Mesothelial cell of epicardium (in vitro differentiated cells): ENCODE data around the gene NPTXR. TPM values are rescaled to one million over a fixed set of nuclear protein-coding genes. Genes with fewer than 3 reads are reported as not detected.
"Not testable (repeated sequence)": the region's sequence is repeated elsewhere in the genome, so short reads cannot be mapped to it uniquely, and the experiment has no call there.

Experiments
- DNase-seq, 2 experiments: peaks; one replicate each; pipeline ENCODE4 v3.0.0; 2021; ENCODE audit warnings: low spot score in 2 of 2; ENCODE audit not compliant: unreplicated experiment in 2 of 2
- H3K27ac Mint-ChIP-seq: 2 replicates; pipeline ENCODE4 v1.8.0; 2021; ENCODE audit warnings: mixed read lengths
- H3K27me3 Mint-ChIP-seq: 2 replicates; pipeline ENCODE4 v1.8.0; 2021; ENCODE audit warnings: low read depth, mixed read lengths
- H3K36me3 Mint-ChIP-seq: 2 replicates; pipeline ENCODE4 v1.8.0; 2021; ENCODE audit warnings: mixed read lengths
- H3K4me1 Mint-ChIP-seq: 2 replicates; pipeline ENCODE4 v1.8.0; 2021; ENCODE audit warnings: mixed read lengths
- H3K4me3 Mint-ChIP-seq: 2 replicates; pipeline ENCODE4 v1.8.0; 2021; ENCODE audit warnings: mild to moderate bottlenecking, moderate library complexity, mixed read lengths
- H3K9me3 Mint-ChIP-seq: 2 replicates; pipeline ENCODE4 v1.8.0; 2021; ENCODE audit warnings: mixed read lengths
- total RNA-seq: library from RNA; stranded (reverse); gene quantifications from 3 replicates; pipeline ENCODE4 v1.2.1, GENCODE V29; 2021
- TF ChIP-seq, protein P1 (sequence below): fragments of 200-600 bp; sonication (generic); IDR thresholded peaks from one replicate; pipeline ENCODE4 v1.5.0; 2021; ENCODE audit warnings: antibody characterized with exemption; ENCODE audit not compliant: unreplicated experiment

NPTXR gene
- total RNA-seq, 1 donor from 2014 or later, result 10.1 TPM

DNA sequence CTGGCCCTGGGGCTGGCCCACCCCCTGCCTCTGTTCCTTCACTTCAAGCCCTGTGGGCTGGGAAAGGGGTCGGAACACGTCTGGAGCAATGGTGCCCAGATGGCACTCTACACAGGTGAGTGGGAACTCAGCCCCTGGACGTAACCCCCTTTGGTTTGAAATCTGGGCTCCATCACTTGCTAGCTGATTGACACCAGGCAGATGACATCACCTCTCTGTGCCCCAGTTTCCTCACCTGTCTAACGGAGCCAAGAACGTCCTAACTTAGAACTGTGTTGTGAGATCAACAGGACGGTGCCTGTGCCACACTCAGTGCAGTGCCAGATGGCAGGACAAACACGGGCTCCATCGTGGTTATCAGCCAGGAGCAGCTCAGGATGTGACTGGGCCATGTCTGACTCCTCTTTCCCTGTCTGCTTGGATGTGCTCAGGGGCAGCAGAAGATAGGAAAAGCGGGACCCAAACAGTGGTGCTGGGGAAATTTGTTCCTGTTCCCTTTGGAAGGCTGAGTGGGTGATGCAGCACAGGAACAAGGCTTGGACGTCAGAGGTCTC lies 24.4 kb downstream of the NPTXR start:
- Mint-ChIP-seq H3K27me3 (peaks cover 53% of the 10 kb centered on the region), H3K27ac (no peak overlapping the region), H3K4me1 (no peaks in the 10 kb centered on the region), H3K36me3 (no peaks in the 10 kb centered on the region), H3K9me3 (no peaks in the 10 kb centered on the region), H3K4me3 (no peak overlapping the region)
- TF ChIP-seq, protein P1, sequence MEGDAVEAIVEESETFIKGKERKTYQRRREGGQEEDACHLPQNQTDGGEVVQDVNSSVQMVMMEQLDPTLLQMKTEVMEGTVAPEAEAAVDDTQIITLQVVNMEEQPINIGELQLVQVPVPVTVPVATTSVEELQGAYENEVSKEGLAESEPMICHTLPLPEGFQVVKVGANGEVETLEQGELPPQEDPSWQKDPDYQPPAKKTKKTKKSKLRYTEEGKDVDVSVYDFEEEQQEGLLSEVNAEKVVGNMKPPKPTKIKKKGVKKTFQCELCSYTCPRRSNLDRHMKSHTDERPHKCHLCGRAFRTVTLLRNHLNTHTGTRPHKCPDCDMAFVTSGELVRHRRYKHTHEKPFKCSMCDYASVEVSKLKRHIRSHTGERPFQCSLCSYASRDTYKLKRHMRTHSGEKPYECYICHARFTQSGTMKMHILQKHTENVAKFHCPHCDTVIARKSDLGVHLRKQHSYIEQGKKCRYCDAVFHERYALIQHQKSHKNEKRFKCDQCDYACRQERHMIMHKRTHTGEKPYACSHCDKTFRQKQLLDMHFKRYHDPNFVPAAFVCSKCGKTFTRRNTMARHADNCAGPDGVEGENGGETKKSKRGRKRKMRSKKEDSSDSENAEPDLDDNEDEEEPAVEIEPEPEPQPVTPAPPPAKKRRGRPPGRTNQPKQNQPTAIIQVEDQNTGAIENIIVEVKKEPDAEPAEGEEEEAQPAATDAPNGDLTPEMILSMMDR, result no peak
- DNase-seq, result no peak

DNA sequence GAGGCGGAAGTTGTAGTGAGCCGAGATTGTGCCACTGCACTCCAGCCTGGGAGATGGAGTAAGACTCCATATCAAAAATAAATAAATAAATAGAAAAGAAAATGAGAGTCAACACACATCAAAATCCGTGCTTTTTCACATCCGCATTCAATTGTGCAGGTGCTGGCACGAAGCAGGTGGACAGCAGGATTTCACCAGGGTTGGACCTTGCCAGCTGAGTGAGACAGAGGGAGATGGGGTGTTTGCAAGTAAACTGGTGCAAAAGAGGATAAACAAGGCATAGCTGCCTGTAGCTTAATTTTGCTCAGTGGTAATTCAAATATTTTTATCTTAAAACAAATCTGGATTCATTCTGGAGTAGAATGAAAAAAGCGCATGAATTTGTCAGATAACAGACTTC lies 26.6 kb downstream of the NPTXR start:
- Mint-ChIP-seq H3K27me3 (peaks cover 62% of the 10 kb centered on the region), H3K4me3 (no peak overlapping the region), H3K4me1 (no peaks in the 10 kb centered on the region), H3K27ac (no peak overlapping the region), H3K36me3 (no peaks in the 10 kb centered on the region), H3K9me3 (no peaks in the 10 kb centered on the region)
- TF ChIP-seq, protein P1, result no peak
- DNase-seq, result no peak

- Mint-ChIP-seq H3K36me3 (no peaks in the 10 kb centered on the region), H3K4me3 (no peak overlapping the region), H3K4me1 (no peaks in the 10 kb centered on the region), H3K27me3 (peaks cover 69% of the 10 kb centered on the region), H3K27ac (no peak overlapping the region), H3K9me3 (no peaks in the 10 kb centered on the region)
- TF ChIP-seq, protein P1, result no peak
- no peak for DNase-seq
Observed at GRCh38 chr22:38815842-38816241, 28.0 kb downstream of the NPTXR start.

DNA sequence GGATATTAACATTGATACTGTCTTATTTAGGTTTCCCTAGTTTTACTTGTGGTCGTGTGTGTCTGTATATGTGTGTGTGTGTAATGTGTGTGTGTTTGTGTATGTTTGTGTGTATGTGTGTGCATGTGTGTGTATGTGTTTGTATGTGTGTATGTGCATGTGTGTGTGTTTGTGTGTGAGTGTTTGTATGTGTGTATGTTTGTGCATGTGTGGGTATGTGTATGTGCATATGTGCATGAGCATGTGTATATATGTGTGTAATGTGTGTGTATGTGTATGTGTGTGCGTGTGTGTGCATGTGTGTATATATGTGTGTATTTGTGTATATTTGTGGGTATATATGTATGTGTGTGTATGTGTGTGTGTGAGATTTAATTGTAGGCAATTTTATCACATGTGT lies 32.6 kb downstream of the NPTXR start:
- TF ChIP-seq, protein P1, result no peak
- H3K4me3 Mint-ChIP-seq, result no peak overlapping the region
- H3K27me3 Mint-ChIP-seq, result peaks cover 34% of the 10 kb centered on the region
- H3K36me3 Mint-ChIP-seq, result peaks cover 2% of the 10 kb centered on the region
- H3K27ac Mint-ChIP-seq, result no peak overlapping the region
- DNase-seq, result no peak
- H3K9me3 Mint-ChIP-seq, result peaks cover 20% of the 10 kb centered on the region
- no peaks in the 10 kb centered on the region for H3K4me1 Mint-ChIP-seq

DNA sequence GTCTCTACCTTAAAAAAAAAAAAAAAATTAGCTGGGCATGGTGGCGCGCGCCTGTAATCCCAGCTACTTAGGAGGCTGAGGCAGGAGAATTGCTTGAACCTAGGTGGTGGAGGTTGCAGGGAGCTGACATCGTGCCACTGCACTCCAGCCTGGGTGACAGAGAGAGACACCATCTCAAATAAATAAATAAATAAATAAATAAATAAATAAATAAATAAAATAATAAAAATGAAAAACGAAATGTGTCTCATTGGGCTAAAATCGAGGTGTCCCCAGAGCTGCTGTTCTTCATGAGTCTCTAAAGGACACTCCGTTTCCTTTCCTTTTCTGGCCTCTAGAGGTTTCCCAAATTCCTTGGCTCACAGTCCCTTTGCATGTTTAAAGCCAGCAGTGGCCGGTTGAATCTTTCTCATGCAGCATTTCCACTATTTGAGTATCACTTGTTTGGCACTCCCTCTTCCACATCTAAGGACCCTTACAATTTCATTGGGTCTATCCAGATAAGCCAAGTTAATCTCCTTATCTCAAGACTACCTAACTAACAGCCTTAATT lies 38.7 kb downstream of the NPTXR start:
- Mint-ChIP-seq H3K27me3 (peaks cover 49% of the 10 kb centered on the region), H3K9me3 (peaks cover 15% of the 10 kb centered on the region)
- not testable (repeated sequence) for H3K36me3 Mint-ChIP-seq, DNase-seq, H3K27ac Mint-ChIP-seq, H3K4me1 Mint-ChIP-seq, H3K4me3 Mint-ChIP-seq

DNA sequence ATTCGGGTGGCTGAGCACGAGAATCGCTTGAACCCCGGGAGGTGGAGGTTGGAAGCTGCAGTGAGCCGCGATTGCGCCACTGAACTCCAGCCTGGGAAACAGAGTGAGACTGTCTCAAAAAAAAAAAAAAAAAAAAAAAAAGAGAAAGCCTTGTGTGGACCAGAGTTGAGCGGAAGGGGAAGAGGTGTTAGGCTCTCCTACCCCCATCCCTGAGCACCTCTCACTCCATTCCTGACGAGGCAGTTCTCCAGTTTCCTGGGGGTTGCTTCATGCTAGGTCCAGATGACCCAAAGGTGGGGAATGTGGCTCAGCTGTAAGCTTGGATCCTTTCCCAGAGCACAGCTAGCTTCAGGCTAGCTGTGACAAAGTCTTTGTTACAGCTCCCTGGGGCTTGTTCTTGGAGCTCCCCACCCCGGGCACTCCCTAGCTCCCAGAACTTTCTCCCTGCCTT lies 41.1 kb downstream of the NPTXR start:
- TF ChIP-seq, protein P1, result no peak
- no peak overlapping the region for H3K4me3 Mint-ChIP-seq
- H3K36me3 Mint-ChIP-seq, result no peaks in the 10 kb centered on the region
- H3K27me3 Mint-ChIP-seq, result peaks cover 70% of the 10 kb centered on the region
- H3K4me1 Mint-ChIP-seq, result no peaks in the 10 kb centered on the region
- H3K27ac Mint-ChIP-seq, result no peak overlapping the region
- no peak for DNase-seq
- H3K9me3 Mint-ChIP-seq, result no peaks in the 10 kb centered on the region
